Amygdala (tissue), 56 donors: ENCODE results near the gene CFI.
A peak's percentile ranks its signal among the peaks of the same experiment; 100 is the strongest.

Experiments
- DNase-seq, 56 donors: peaks; one replicate each; lab custom pipeline; 2025; lab: John Stamatoyannopoulos, UW

CFI gene

DNA sequence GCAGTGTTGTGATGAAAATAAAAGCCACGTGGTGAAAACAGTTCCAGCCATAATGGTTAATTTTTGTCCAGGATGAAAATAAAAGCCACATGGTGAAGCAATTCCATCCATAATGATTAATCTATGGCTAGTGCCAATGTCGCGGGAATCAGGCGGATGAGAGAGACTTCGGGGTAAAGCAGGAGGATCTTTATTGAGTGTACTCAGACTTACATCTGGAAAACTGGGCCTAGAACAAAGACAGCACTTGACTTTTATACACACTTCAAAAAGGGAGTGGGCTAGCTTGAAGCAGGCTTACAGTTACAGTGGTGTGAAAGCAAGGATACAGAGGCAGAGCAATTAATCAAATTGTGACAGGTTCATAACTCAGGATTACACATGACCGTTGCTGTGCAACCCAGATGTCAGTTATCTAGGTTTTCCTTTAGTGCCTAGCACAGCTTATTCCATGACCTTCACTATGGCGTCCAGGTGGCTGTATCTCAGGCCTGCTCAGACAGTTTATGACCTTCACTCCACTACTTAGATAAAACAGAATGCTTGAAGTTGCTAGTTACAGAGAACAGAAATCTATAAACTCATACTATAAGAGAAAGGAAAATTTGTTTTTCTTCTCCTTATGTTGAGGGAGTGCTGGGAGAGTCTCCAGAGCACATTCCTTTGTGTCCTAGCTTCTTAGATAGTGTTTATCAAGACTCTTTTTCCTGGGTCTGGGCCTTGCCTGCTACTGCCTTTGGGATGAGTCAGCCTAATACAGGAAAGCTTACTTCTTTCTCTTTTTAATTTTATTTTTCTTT lies 66.0 kb downstream of the CFI start:
- no peak for DNase-seq

- DNase-seq: no peak
These were observed 68.1 kb downstream of the CFI start for GRCh38 chr4:109733728-109734127.

DNA sequence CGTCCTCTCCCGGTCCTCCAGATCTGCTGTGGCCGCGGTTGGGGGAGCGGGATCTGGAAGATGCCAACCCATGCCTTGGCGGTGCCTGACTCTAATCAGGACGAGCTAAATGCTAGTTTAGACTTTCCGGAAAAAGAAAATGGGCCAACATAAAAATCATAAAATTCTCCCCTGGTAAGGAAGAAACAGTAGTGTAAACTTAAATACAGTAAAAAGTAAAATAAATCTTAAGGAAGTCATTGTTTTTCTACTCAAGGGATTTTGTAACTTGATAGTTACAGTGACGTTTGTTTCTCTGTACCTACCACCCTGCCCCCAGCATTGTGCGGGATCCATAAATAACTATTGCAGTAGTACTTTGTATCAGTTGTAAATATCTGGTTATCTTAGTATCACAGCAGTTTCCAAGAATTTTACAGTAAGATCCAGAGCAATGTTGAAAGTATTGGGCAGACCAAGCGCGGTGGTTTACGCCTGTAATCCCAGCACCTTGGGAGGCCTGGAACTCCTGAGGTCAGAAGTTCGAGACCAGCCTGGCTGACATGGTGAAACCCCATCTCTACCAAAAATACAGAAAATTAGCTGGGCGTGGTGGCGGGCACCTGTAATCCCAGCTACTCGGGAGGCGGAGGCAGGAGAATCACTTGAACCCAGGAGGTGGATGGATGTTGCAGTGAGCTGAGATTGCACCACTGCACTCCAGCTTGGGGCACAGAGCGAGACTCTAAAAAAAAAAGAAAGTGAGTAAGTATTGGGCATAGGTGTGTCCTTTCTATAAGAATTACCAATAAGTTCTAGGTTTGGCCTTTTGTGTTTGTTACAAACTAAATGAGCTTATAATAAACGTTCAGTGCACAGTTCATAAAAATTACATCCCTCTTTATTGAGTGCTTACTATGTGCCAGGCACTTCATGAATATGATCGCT lies 70.9 kb downstream of the CFI start:
- no peak for DNase-seq

GRCh38 chr4:109729718-109730618 lies 71.8 kb downstream of the CFI start, which contains the start of gene PLA2G12A:
PLA2G12A (minus strand) TSS chr4:109730070; CDS start chr4:109729809, 261 bp downstream.
- DNase-seq: peak in 55 of 56 donors; percentile 6 to 84 (median 59)

DNA sequence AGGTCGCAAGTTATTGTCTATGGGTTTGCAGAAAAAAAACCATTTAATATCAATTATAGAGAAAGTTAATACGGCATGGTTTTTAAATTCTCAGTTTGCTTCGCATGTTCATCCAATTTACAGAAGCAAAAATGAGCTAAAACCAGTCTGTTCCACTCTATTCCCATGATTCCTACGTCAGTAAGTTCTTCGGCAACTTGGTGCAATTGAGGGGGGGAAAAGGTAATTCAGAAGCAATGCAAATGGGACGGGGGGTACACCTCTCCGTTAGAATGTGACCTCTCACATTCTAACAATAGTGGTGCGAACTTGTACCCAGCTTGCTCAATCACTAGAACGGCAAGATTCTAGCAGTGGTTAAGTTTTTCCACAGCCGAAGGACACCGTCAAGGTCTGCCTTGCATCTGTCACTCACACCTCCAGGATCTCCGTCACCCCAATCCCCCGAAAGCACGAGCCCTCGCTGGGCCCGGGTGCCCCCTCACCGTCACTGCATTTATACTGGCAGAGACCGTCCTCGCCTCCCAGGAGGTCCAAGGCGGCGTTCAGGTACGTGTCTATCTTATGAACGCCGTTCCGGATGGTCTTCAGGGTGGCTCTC lies 72.6 kb downstream of the CFI start:
- DNase-seq: peak in 14 of 56 donors; percentile 1 to 55 (median 28)

DNA sequence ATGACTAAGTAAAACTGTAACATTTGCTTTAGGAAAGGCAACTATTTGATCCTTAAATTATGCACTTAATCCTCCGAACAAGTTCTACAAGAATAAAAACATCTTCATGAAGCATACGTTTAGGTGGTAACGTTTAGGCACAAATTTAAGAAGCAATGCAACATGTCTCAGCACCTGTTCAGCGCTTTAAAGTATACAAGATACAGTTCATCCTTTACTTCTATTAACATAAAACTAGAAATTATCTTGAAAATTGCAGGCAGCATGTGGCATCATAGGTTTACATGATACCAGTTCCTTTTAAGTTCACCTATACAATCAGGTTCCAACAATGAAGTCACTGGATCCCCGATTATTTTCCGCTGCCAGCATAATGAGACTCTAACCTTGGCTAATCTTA lies 73.4 kb downstream of the CFI start:
- no peak for DNase-seq

DNA sequence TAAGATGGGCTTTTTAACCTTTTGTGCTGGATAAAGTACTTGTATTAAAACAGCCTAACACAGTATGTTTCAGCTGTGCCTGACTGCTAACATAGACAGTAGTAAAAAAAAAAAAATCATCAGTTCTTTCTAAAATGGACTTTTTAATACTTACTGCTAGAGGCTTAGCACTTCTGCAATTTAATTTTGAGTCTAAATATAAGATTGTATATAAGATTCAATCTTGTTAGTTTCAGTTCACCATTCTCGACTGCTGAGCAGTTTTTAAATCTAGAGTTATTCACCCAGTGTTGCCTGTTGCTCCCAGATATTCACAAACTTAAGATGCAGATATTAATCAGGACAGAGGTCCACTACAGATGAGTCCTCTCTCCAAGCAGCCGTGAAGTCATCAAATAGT lies 78.7 kb downstream of the CFI start:
- DNase-seq: no peak

- DNase-seq: no peak
These were observed 79.4 kb downstream of the CFI start for GRCh38 chr4:109722357-109722756.

DNA sequence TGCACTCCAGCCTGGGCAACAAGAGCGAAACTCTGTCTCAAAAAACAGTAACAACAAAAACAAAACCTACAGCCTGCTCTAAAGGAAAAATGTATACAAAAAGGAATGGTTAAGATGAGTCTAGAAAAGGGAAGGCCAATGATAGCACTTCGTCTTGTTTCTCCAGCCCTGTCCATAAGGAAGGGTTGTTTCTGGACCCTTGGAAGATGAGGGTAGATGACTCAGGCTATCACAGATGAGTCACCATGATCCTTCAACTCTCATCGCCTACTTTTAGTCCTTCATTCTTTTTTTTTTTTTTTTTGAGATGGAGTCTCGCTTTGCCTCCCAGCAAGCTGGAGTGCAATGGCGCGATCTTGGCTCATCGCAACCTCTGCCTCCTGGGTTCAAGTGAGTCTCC lies 80.8 kb downstream of the CFI start:
- DNase-seq: no peak

GRCh38 chr4:109719604-109720003 lies 82.2 kb downstream of the CFI start:
- no peak for DNase-seq

DNA sequence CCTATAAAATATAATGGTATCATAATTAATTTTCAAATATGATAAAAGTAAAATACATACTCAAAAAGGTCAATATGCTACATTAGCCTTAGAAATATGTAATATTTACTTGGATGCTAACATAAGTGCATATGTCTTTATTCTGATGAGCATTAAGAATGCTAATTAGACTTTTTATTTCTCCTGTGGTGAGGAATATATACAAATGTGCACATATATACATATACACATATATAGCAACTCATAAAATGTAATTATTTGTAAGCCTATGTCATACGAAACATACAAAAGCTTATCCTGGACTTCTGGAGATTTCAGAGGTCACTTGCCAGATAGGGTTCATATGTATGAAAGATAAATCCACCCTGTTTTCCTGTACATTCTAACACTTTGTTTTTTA lies 83.0 kb downstream of the CFI start:
- DNase-seq: no peak

GRCh38 chr4:109713500-109713899 lies 88.3 kb downstream of the CFI start:
- DNase-seq: no peak

DNA sequence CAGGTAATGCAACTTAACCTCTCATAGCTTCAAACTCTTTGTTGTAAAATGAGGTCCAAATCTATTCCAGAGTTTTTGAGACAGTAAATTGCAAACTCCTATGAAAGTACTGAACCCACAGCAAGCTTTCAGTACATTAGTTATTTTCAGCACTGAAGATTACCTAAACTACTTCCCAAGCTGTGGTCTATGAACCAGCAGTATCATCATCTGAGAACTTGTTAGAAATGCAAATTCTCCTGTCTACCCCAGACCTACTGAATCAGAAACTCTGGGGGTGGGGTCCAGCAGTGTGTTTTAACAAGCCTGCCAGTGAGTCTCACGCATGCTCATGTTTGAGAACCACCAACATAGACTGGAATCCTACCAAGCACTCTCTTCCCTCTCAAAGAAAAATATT lies 92.8 kb downstream of the CFI start:
- no peak for DNase-seq

DNA sequence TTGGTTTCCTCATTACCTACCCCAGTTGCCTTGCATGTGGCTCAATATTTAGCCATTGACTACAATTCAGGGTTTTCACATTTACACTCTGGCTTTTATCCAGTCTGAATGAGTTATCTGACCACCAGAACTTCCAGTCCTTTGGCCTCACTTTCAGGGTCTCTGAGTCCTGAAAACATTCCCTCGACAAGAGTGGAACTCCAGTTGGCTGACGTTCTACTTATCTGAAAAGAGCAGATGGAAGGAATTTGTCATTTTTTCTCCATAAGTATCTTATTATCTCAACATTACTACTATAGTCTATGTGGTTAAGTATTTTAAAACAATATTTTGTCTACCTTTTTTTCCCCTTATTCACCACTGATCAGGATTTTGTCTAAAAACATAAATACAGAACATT lies 93.4 kb downstream of the CFI start:
- no peak for DNase-seq

DNA sequence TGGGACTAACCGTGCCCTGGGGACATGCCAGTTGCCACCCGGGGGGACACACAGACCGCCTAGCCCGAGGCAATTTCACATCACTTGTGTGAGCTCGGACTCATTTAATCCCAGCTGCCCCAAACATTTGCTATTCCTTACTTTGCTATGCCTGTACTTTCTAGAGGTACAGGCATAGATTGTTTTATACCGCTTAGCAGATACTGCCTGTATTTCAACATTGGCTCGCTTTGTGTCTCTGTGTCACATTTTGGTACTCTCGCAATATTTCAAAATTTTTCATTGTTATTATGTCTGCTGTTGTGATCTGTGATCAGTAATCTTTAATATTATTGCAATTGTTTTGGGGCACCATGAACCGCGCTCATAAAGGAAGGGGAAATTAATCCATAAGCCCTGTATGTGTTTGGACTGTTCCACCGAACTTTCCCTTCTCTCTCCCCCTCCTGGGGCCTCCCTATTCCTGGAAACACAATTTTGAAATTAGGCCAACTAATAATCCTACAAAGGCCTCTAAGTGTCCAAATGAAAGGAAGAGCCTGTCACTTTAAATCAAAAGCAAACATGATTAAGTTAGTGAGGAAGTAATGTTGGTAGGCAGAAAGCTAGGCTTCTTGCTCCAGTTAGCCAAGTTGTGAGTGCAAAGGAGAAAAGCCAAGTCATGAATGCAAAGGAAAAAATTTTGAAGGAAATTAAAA lies 98.0 kb downstream of the CFI start:
- no peak for DNase-seq

GRCh38 chr4:109702950-109703663 lies 98.7 kb downstream of the CFI start, which contains the start of gene CASP6:
CASP6 (minus strand) TSS chr4:109703445; CDS start chr4:109703395, 50 bp downstream.
- peak in 54 of 56 donors; percentile 10 to 82 (median 60) for DNase-seq

DNA sequence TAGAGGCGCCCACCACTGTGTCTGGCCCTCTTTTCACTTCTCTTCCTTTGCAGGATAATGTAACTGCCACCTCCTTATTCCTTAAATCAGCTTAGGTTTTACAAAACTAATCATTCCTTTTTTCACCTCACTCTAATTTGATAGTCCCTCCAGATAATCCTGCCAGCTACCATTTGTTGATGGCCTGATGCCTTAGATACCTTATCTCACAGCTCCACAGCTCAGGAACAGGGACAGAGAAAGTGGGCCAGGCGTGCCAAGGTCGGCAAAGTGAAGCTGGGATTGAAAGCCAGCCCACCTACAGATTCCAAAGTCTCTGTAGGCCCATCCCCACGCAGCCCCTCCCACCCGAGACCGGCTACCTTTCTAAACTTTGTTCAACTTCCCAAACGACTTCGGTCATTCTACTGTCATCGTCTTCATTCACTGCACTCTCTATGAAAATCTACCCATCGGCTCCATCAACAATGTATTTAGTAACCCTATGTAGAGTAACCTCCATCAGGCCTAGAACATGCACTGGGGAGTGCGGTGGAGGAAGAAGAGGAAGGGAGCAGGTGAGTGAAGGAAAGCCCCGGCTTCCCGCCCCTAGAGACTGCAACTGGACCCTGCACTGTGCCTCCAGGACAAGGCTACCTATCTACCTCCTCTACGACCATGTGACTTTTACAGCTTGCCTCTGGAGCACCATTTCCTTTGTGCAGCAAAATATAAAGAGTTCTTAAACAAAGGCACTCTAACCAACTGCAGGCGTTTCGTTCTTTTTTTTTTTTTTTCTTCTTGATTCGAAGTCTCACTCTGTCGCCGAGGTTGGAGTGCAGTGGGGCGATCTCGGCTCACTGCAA lies 100.0 kb downstream of the CFI start:
- no peak for DNase-seq
